Putamen (tissue), 1 donor: ENCODE measurements around the gene HS3ST5.
"Not testable (repeated sequence)": the region's sequence is repeated elsewhere in the genome, so short reads cannot be mapped to it uniquely, and the experiment has no call there.

ENCODE experiments used
- DNase-seq: peaks from one replicate; pipeline ENCODE4 v3.0.0-alpha.2; 2016; ENCODE audit warnings: low spot score

Gene HS3ST5

GRCh38 chr6:114334237-114334636 is 8.6 kb downstream of the HS3ST5 start:
- no peak for DNase-seq

- no peak for DNase-seq
Measured at GRCh38 chr6:114327074-114327473, 15.7 kb downstream of the HS3ST5 start.

- no peak for DNase-seq
Measured at GRCh38 chr6:114323784-114324183, 19.0 kb downstream of the HS3ST5 start.

- DNase-seq = no peak
Measured at GRCh38 chr6:114319749-114320148, 23.1 kb downstream of the HS3ST5 start.

GRCh38 chr6:114315831-114316595 is 26.8 kb downstream of the HS3ST5 start:
- no peak for DNase-seq

- not testable (repeated sequence) for DNase-seq
Measured at GRCh38 chr6:114313816-114314215, 29.0 kb downstream of the HS3ST5 start.

GRCh38 chr6:114312931-114313330 is 29.9 kb downstream of the HS3ST5 start:
- no peak for DNase-seq

GRCh38 chr6:114310053-114310452 is 32.8 kb downstream of the HS3ST5 start:
- DNase-seq = no peak

- DNase-seq = no peak
Measured at GRCh38 chr6:114304304-114304887, 38.4 kb downstream of the HS3ST5 start.

- no peak for DNase-seq
Measured at GRCh38 chr6:114301596-114302219, 41.1 kb downstream of the HS3ST5 start.

GRCh38 chr6:114297135-114297534 is 45.7 kb downstream of the HS3ST5 start:
- DNase-seq = no peak

GRCh38 chr6:114292431-114292830 is 50.4 kb downstream of the HS3ST5 start:
- no peak for DNase-seq

- DNase-seq = no peak
Measured at GRCh38 chr6:114291428-114291827, 51.4 kb downstream of the HS3ST5 start.

- DNase-seq = no peak
Measured at GRCh38 chr6:114290864-114291263, 52.0 kb downstream of the HS3ST5 start.

GRCh38 chr6:114288701-114289495 is 53.9 kb downstream of the HS3ST5 start:
- DNase-seq = no peak

GRCh38 chr6:114287461-114287860 is 55.4 kb downstream of the HS3ST5 start:
- DNase-seq = no peak

- DNase-seq = no peak
Measured at GRCh38 chr6:114286211-114286610, 56.6 kb downstream of the HS3ST5 start.

GRCh38 chr6:114284281-114284680 is 58.5 kb downstream of the HS3ST5 start:
- no peak for DNase-seq

- no peak for DNase-seq
Measured at GRCh38 chr6:114282292-114282691, 60.5 kb downstream of the HS3ST5 start.

GRCh38 chr6:114281496-114281895 is 61.3 kb downstream of the HS3ST5 start:
- DNase-seq = no peak

- no peak for DNase-seq
Measured at GRCh38 chr6:114280239-114280982, 62.4 kb downstream of the HS3ST5 start.

GRCh38 chr6:114277220-114277619 is 65.6 kb downstream of the HS3ST5 start:
- no peak for DNase-seq
